Activated CD4-positive, alpha-beta T cell treated with anti-CD3 and anti-CD28 coated beads, Interleukin-10, Interleukin-2, amounts not matched to agents 100 ng/mL and 50 ng/mL, durations not matched to agents 16 hours and 8 hours (primary cell): ENCODE results near the gene CEP120.

Source experiments
- DNase-seq: peaks from one replicate; pipeline ENCODE4 v3.0.0-alpha.2; 2020

Gene CEP120

GRCh38 chr5:123297866-123298265 lies 125.3 kb downstream of the CEP120 start:
- no peak for DNase-seq

GRCh38 chr5:123297198-123297831 lies 125.9 kb downstream of the CEP120 start:
- DNase-seq: no peak
